ENCODE data around the gene ZNF175.
A peak's percentile ranks its signal among the peaks of the same experiment; 100 is the strongest.

ZNF175 gene

GRCh38 chr19:51570962-51571575 lies at the start of gene ZNF175:
Gene ZNF175, plus strand, starts transcription at chr19:51571283. Its CDS starts 2,047 bp downstream, at chr19:51573330.
- peak; percentile 99 for DNase-seq

GRCh38 chr19:51521357-51521756 lies 49.7 kb upstream of the ZNF175 start:
- DNase-seq: no peak

GRCh38 chr19:51521781-51522180 lies 49.3 kb upstream of the ZNF175 start:
- DNase-seq: no peak

GRCh38 chr19:51524666-51525264 lies 46.3 kb upstream of the ZNF175 start:
- DNase-seq: no peak

- no peak for DNase-seq
Observed at GRCh38 chr19:51525651-51526050, 45.4 kb upstream of the ZNF175 start.

GRCh38 chr19:51529301-51529700 lies 41.8 kb upstream of the ZNF175 start:
- DNase-seq: no peak

- DNase-seq: no peak
Observed at GRCh38 chr19:51530616-51531015, 40.5 kb upstream of the ZNF175 start.

- peak; percentile 97 for DNase-seq
Observed at GRCh38 chr19:51531349-51532315, 39.5 kb upstream of the ZNF175 start, which contains the start of gene SIGLEC6. Gene SIGLEC6, minus strand, starts transcription at chr19:51531670. Its CDS starts 22 bp downstream, at chr19:51531648.

GRCh38 chr19:51535535-51535934 lies 35.5 kb upstream of the ZNF175 start:
- peak; percentile 65 for DNase-seq

- no peak for DNase-seq
Observed at GRCh38 chr19:51539821-51540366, 31.2 kb upstream of the ZNF175 start.

- DNase-seq: no peak
Observed at GRCh38 chr19:51541458-51542357, 29.4 kb upstream of the ZNF175 start.

GRCh38 chr19:51542699-51543098 lies 28.4 kb upstream of the ZNF175 start:
- no peak for DNase-seq

GRCh38 chr19:51544038-51544437 lies 27.0 kb upstream of the ZNF175 start:
- DNase-seq: no peak

- peak; percentile 76 for DNase-seq
Observed at GRCh38 chr19:51546107-51546649, 24.9 kb upstream of the ZNF175 start.

GRCh38 chr19:51546650-51547396 lies 24.3 kb upstream of the ZNF175 start:
- peak; percentile 100 for DNase-seq

- no peak for DNase-seq
Observed at GRCh38 chr19:51547397-51548212, 23.5 kb upstream of the ZNF175 start.

GRCh38 chr19:51548213-51548651 lies 22.9 kb upstream of the ZNF175 start:
- DNase-seq: no peak

- no peak for DNase-seq
Observed at GRCh38 chr19:51548891-51549305, 22.2 kb upstream of the ZNF175 start.

GRCh38 chr19:51549533-51550324 lies 21.4 kb upstream of the ZNF175 start:
- DNase-seq: no peak

All from MV-4-11 (cell line).